ENCODE data around the gene SLC6A8. TPM values are rescaled to one million over a fixed set of nuclear protein-coding genes. Genes with fewer than 3 reads are reported as not detected.

SLC6A8 gene
- total and polyA plus RNA-seq, 9 donors: 14.6 to 49.1 (median 32.1) TPM

DNA sequence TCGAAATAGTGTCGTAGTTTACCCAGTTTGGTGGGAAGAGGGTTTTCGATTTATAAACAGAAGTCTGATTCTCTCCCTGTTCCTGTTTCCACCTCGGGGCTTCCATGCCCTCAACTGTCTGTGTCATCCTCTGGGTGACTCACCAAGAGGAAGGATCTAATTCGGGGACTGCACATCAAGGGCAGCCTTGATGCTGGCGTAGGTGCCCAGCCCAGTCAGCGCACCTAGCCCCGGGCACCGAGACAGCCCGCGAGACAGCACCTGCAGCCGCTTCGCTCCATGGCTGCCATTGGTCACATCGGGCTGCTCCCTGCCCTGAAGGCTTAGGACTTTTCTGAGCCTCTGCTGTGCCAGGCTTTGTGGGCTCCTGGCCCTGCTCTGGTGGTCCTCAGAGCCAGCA is 44.7 kb downstream of the SLC6A8 start:
- WGBS (ENCODE audit: insufficient coverage): 82% methylated on average over 10 of the region's 14 CpGs
- H3K4me3 ChIP-seq (ENCODE audit: low read length): no peak overlapping the region
- H3K4me1 ChIP-seq (ENCODE audit: control insufficient read depth, insufficient read depth, low read length): peaks cover 22% of the 10 kb centered on the region
- peaks cover 2% of the 10 kb centered on the region for H3K9me3 ChIP-seq (replicated peaks; ENCODE audit: control insufficient read depth, low read depth, low read length)
- DNase-seq: peak; percentile 23
- no peaks in the 10 kb centered on the region for H3K27me3 ChIP-seq (ENCODE audit: control insufficient read depth, insufficient read depth, low read length)
- H3K27ac ChIP-seq (ENCODE audit: low read length): no peak overlapping the region
- H3K36me3 ChIP-seq (ENCODE audit: control insufficient read depth, insufficient read depth, low read length): peaks cover 3% of the 10 kb centered on the region

DNA sequence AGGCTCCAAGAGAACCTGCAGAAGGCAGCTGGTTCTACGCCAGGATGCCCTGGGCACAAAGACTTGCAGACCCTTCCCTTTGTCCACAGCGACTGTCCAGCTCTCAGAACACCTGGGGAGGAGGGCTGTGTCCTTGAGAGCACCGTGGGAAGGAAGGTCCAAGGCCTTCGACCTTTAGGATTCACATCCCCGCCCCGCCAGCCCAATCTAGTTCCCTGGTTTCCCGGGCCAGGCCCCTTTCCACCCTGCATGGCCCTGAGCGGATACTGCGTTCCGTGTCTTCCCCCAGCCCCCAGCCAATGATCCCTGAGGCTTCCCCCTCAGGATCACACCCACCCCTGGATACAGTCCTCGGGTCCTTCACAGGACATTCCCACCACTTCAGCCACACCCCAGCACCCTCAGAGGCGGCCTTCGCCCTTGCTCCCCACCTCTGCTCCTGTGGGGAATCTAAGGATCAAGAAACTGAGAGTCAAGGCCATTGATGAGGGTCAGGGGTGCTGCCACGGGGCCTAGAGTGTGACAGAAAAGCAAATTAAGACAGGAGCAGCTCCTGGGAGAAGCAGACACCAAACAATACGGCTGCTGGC is 46.0 kb downstream of the SLC6A8 start:
- Histone ChIP-seq H3K27me3 (ENCODE audit: control insufficient read depth, insufficient read depth, low read length) (no peaks in the 10 kb centered on the region), H3K27ac (ENCODE audit: low read length) (no peak overlapping the region), H3K4me3 (ENCODE audit: low read length) (no peak overlapping the region), H3K36me3 (ENCODE audit: control insufficient read depth, insufficient read depth, low read length) (peaks cover 3% of the 10 kb centered on the region), H3K4me1 (ENCODE audit: control insufficient read depth, insufficient read depth, low read length) (peaks cover 9% of the 10 kb centered on the region), H3K9me3 (replicated peaks; ENCODE audit: control insufficient read depth, low read depth, low read length) (peaks cover 2% of the 10 kb centered on the region)
- DNase-seq: no peak
- 86% methylated on average over 12 of the region's 15 CpGs for WGBS (ENCODE audit: insufficient coverage)

DNA sequence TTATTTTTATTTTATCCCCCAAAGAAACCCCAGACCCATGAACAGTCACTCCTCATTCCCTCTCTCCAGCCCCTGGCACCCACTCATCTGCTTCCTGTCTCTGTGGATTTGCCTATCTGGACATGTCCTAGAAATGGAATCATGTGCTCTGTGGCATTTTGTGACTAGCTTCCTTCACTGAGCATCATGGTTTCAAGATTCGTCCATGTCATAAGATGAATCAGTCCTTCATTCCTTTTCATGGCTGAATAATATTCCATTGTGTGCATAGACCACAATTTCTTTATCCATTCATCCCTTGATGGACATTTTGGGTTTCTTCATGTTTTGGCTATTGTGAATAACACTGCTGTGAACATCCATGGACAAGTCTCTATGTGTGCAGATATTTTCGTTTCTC is 47.1 kb downstream of the SLC6A8 start:
- Histone ChIP-seq H3K36me3 (ENCODE audit: control insufficient read depth, insufficient read depth, low read length) (peaks cover 3% of the 10 kb centered on the region), H3K9me3 (replicated peaks; ENCODE audit: control insufficient read depth, low read depth, low read length) (peaks cover 2% of the 10 kb centered on the region), H3K4me3 (ENCODE audit: low read length) (no peak overlapping the region), H3K27ac (ENCODE audit: low read length) (no peak overlapping the region), H3K4me1 (ENCODE audit: control insufficient read depth, insufficient read depth, low read length) (peaks cover 4% of the 10 kb centered on the region), H3K27me3 (ENCODE audit: control insufficient read depth, insufficient read depth, low read length) (no peaks in the 10 kb centered on the region)
- no CpG with 5 or more reads among the region's 2 CpGs for WGBS (ENCODE audit: insufficient coverage)
- DNase-seq: no peak

- 83% methylated on average over 2 of the region's 9 CpGs for WGBS (ENCODE audit: insufficient coverage)
- H3K4me3 ChIP-seq (ENCODE audit: low read length): no peak overlapping the region
- H3K27me3 ChIP-seq (ENCODE audit: control insufficient read depth, insufficient read depth, low read length): no peaks in the 10 kb centered on the region
- H3K9me3 ChIP-seq (replicated peaks; ENCODE audit: control insufficient read depth, low read depth, low read length): peaks cover 2% of the 10 kb centered on the region
- H3K27ac ChIP-seq (ENCODE audit: low read length): no peak overlapping the region
- no peak for DNase-seq
- H3K4me1 ChIP-seq (ENCODE audit: control insufficient read depth, insufficient read depth, low read length): peaks cover 4% of the 10 kb centered on the region
- H3K36me3 ChIP-seq (ENCODE audit: control insufficient read depth, insufficient read depth, low read length): peaks cover 3% of the 10 kb centered on the region
These were observed 47.5 kb downstream of the SLC6A8 start for GRCh38 chrX:153735274-153735673.

GRCh38 chrX:153736071-153736820 is 48.5 kb downstream of the SLC6A8 start:
- Histone ChIP-seq H3K27ac (ENCODE audit: low read length) (no peak overlapping the region), H3K9me3 (replicated peaks; ENCODE audit: control insufficient read depth, low read depth, low read length) (peaks cover 2% of the 10 kb centered on the region), H3K27me3 (ENCODE audit: control insufficient read depth, insufficient read depth, low read length) (no peaks in the 10 kb centered on the region), H3K4me1 (ENCODE audit: control insufficient read depth, insufficient read depth, low read length) (peaks cover 4% of the 10 kb centered on the region), H3K4me3 (ENCODE audit: low read length) (no peak overlapping the region), H3K36me3 (ENCODE audit: control insufficient read depth, insufficient read depth, low read length) (peaks cover 3% of the 10 kb centered on the region)
- 80% methylated on average over 23 of the region's 30 CpGs for WGBS (ENCODE audit: insufficient coverage)
- no peak for DNase-seq

DNA sequence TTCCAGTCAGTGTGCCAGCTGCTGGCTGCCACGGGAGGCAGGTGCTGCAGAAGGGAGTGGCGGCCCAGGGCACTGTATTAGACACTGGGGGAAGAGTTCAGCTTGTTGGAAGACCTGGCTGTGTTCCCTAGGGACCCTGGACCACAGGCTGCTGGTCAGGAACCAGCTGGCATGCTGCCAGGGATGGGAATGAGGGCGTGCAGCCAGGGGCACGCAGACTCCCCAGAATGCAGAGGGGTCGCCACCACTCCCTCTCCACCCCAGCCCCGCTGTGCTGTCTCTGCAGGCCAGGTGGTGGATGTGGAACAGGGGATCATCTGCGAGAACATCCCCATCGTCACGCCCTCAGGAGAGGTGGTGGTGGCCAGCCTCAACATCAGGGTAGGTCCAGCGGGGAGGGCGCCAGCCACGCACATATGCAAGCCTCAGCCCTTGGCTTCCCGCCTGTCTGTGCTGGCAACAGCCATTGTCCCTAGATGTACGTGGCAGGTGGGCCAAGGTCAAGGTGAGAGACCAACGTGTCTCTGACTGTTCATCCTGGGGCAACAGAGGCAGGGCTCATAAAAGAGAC is 49.2 kb downstream of the SLC6A8 start:
- H3K27ac ChIP-seq (ENCODE audit: low read length): no peak overlapping the region
- WGBS (ENCODE audit: insufficient coverage): 74% methylated on average over 8 of the region's 15 CpGs
- no peaks in the 10 kb centered on the region for H3K27me3 ChIP-seq (ENCODE audit: control insufficient read depth, insufficient read depth, low read length)
- peaks cover 3% of the 10 kb centered on the region for H3K36me3 ChIP-seq (ENCODE audit: control insufficient read depth, insufficient read depth, low read length)
- no peak for DNase-seq
- no peak overlapping the region for H3K4me3 ChIP-seq (ENCODE audit: low read length)
- H3K9me3 ChIP-seq (replicated peaks; ENCODE audit: control insufficient read depth, low read depth, low read length): peaks cover 2% of the 10 kb centered on the region
- peaks cover 4% of the 10 kb centered on the region for H3K4me1 ChIP-seq (ENCODE audit: control insufficient read depth, insufficient read depth, low read length)

GRCh38 chrX:153738056-153738605 is 50.4 kb downstream of the SLC6A8 start:
- H3K36me3 ChIP-seq (ENCODE audit: control insufficient read depth, insufficient read depth, low read length): peaks cover 3% of the 10 kb centered on the region
- peaks cover 6% of the 10 kb centered on the region for H3K4me1 ChIP-seq (ENCODE audit: control insufficient read depth, insufficient read depth, low read length)
- no peak for DNase-seq
- H3K27me3 ChIP-seq (ENCODE audit: control insufficient read depth, insufficient read depth, low read length): no peaks in the 10 kb centered on the region
- no peak overlapping the region for H3K4me3 ChIP-seq (ENCODE audit: low read length)
- peaks cover 2% of the 10 kb centered on the region for H3K9me3 ChIP-seq (replicated peaks; ENCODE audit: control insufficient read depth, low read depth, low read length)
- WGBS (ENCODE audit: insufficient coverage): 87% methylated on average over 25 of the region's 27 CpGs
- H3K27ac ChIP-seq (ENCODE audit: low read length): no peak overlapping the region

DNA sequence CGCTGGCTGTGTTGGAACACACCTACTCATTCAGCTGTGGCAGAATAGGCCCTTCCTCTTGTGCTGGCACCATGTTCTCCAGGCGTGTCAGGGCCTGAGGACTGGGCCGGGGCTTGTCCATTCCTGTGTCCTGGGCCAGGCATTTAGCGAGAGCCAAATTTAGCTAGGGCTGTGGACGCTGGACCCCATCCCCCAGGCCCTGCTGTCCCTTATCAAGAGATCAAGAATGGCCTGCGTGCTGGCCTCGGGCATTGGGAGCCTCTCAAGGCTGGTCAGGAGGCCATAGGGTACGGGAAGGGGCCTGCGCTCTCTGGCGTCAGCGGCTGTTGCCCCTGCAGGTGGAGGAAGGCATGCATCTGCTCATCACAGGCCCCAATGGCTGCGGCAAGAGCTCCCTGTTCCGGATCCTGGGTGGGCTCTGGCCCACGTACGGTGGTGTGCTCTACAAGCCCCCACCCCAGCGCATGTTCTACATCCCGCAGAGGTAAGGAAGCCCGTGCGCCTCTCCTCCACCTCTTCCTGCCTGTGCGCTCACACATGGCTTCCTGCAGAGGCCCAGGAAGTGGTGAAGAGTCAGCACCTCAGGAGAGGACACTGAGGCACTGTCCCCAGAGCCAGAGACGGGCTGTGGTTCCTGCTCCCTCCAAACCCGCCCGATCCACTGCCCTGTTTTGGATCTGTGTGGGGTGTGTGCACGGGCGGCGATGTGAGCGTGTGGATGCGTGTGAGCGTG is 52.2 kb downstream of the SLC6A8 start:
- no peaks in the 10 kb centered on the region for H3K27me3 ChIP-seq (ENCODE audit: control insufficient read depth, insufficient read depth, low read length)
- H3K9me3 ChIP-seq (replicated peaks; ENCODE audit: control insufficient read depth, low read depth, low read length): peaks cover 1% of the 10 kb centered on the region
- no peak overlapping the region for H3K4me3 ChIP-seq (ENCODE audit: low read length)
- H3K27ac ChIP-seq (ENCODE audit: low read length): no peak overlapping the region
- DNase-seq: no peak
- H3K4me1 ChIP-seq (ENCODE audit: control insufficient read depth, insufficient read depth, low read length): peaks cover 20% of the 10 kb centered on the region
- WGBS (ENCODE audit: insufficient coverage): 80% methylated on average over 20 of the region's 29 CpGs
- peaks cover 3% of the 10 kb centered on the region for H3K36me3 ChIP-seq (ENCODE audit: control insufficient read depth, insufficient read depth, low read length)

DNA sequence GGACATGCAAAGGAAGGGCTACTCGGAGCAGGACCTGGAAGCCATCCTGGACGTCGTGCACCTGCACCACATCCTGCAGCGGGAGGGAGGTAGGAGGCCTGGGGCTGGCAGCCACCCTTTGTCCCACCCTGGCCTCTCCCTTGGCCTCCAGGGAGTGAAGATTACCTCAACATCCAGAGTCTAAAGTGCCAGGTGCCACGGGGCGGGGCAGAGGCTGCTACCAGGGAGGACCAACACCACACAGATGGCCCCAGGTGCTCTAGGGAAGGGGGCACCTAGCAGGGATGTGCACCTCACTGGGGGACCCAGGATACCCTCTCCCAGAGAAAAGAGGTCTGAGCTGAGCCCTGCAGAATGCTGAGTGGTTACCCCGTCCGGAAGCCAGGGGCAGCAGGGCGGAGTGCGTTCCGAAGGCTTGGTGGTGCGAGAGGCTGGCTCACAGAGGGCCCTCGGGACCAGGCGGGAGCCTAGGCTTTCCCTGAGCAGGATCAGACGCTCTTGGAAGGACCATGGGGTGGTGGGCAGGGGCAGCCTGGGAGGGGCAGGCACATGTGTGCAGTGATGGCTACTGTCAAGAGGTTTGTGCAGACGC is 53.0 kb downstream of the SLC6A8 start:
- Histone ChIP-seq H3K27ac (ENCODE audit: low read length) (no peak overlapping the region), H3K4me1 (ENCODE audit: control insufficient read depth, insufficient read depth, low read length) (peaks cover 20% of the 10 kb centered on the region), H3K4me3 (ENCODE audit: low read length) (no peak overlapping the region), H3K36me3 (ENCODE audit: control insufficient read depth, insufficient read depth, low read length) (no peaks in the 10 kb centered on the region), H3K9me3 (replicated peaks; ENCODE audit: control insufficient read depth, low read depth, low read length) (no peaks in the 10 kb centered on the region), H3K27me3 (ENCODE audit: control insufficient read depth, insufficient read depth, low read length) (no peaks in the 10 kb centered on the region)
- no peak for DNase-seq
- WGBS (ENCODE audit: insufficient coverage): 85% methylated on average over 13 of the region's 16 CpGs

Measured in muscle of leg (tissue), 11 donors.